EL (cell line): ENCODE data around the gene MDC1.

Source experiments
- DNase-seq: peaks from one replicate; pipeline ENCODE4 v3.0.0-alpha.2; 2016

MDC1 gene

GRCh38 chr6:30696432-30696831, 20.6 kb downstream of the MDC1 start:
- DNase-seq: no peak

GRCh38 chr6:30691208-30691847, 25.8 kb downstream of the MDC1 start:
- DNase-seq: no peak

GRCh38 chr6:30690403-30691207, 26.5 kb downstream of the MDC1 start, which contains the start of gene NRM:
Gene NRM, minus strand, starts transcription at chr6:30690984. Its CDS starts 10 bp downstream, at chr6:30690974.
- peak; percentile 92 for DNase-seq

DNA sequence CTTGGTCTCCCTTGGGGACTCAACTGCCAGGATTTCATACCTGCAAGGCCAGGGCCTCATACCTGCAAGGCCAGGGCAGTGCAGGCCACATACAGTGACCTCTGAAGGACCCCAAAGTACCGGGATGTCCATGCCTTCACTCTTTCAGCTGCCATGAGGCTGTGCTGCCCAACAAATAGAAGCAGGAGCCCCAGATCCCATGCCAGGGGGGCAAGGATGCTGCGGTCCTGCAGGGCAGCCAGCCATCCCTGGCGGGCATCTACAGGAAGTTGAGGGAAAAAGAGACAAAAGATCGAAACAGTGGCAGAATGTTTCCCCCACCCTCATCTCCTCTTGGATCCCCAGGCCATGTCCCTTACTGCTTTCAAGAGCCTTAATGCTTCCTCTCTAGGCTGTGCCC, 27.1 kb downstream of the MDC1 start:
- no peak for DNase-seq

DNA sequence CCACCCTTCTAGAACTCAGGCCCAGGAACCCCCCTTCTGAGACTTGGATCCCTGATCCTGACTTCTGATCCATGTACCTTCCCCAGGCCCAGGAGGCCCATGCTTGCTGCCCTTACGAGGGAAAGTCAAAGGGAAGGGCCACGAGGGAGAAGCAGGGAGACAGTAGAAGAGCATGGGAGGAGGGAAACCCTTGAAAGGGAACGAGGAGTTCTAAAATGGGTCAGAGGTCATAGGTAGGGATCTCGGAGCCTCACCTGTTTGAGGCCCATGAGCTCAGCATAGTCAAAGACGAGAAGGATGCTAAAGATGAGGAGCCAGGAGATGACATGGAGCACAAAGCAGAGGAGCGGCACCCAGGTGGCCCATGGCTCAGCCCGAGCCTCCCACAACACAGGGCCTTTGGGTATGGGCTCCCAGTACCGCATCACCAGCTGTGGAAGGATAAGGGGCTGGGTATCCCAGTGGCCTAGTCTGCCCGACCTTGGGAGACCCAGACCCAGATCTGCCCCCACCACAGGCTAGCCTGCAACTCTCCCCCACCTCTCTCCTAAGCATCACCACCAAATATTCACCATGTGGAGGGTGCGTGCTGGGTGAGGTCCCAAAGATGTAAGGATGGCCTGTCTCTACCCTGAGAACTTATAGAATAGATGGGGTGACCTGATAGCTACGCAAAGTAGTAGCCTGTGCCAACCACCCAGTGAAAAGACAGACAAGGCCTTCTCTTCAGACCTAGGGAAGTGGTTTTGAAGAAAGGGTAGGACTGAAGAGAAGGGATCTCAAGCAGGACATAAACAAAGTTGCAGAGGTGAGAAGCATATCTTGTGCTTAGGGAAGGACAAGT, 27.8 kb downstream of the MDC1 start:
- no peak for DNase-seq

DNA sequence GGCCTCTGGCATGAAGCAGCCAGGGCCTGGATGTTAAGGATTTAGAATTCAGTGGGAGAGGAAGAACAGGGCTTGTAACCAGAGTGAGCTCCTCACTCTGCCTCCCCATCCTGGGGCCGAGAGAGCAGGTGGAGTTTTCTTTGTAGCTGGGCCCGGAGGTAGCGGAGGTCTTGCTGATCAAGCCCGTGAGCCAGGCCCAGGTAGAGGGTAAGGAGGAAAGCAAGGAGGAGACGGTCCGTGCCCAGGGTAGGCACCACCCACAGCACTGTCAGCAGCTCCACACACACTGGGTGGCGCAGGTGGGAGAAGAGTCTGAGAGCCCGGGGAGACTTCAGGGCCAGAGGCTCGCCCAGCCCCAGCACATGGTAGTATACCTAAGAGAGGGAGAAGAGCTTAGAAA, 28.5 kb downstream of the MDC1 start:
- DNase-seq: no peak

- peak; percentile 52 for DNase-seq
Measured at GRCh38 chr6:30687659-30688431, 29.2 kb downstream of the MDC1 start.

DNA sequence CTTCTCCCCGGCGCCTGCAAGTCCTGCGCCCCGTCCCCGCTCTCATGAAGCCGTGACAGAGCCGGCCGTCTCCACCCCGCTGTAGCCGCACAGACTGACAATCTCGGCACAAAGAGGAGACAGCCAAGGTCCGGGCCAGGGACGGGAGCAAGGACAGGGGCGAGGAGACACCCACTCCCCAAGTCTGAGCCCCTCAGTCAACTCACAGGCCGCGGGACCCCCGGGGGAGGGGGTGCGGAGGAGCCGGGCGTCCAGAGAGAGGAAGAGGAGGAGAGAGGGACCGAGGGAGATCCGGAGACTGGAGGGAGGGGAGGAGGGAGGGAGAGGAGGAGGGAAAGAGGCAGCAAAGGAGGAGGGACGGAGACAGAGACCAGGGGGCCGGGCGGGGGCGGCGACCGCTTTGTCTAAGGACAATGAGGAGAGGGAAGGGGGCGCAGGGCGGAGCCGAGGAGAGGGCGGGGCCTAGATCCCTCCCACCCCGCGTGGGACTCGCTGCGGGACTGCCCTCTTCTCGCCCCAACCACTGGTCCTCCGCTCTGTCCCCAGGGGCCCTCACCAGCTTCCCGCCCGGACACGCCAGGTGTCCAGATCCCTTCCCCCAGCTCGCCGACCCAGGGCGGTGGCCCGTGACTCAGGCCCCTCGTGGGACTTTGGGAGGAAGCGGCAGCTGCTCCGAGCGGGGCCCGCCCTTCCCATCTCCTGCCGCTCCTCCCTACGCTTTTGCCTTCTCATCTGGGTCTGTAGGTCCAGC, 30.0 kb downstream of the MDC1 start:
- peak; percentile 98 for DNase-seq

GRCh38 chr6:30686009-30686907, 30.8 kb downstream of the MDC1 start, which contains the start of gene PPP1R18:
Gene PPP1R18, minus strand, starts transcription at chr6:30686645. Its CDS starts 627 bp downstream, at chr6:30686018.
- DNase-seq: peak; percentile 79

GRCh38 chr6:30685157-30686008, 31.7 kb downstream of the MDC1 start:
- peak; percentile 54 for DNase-seq

GRCh38 chr6:30684386-30685156, 32.5 kb downstream of the MDC1 start:
- DNase-seq: peak; percentile 60

DNA sequence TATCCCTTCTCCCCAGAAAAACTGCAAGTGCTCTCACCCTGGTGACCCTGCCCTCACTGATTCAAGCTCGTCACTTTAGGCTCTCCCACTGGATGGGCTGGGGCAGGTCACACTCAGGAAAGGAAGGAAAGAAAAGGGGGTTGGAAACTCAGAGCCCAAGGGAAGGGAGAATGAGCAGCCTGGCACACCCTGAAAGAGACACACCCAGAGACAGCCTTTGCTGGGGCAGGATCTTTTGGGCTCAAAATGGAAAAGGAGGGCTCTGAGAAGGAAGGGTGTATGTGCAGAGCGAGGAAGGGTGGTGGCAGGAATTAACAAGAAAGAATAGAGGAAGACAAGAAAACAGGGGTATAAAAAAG, 33.1 kb downstream of the MDC1 start:
- peak; percentile 28 for DNase-seq

DNA sequence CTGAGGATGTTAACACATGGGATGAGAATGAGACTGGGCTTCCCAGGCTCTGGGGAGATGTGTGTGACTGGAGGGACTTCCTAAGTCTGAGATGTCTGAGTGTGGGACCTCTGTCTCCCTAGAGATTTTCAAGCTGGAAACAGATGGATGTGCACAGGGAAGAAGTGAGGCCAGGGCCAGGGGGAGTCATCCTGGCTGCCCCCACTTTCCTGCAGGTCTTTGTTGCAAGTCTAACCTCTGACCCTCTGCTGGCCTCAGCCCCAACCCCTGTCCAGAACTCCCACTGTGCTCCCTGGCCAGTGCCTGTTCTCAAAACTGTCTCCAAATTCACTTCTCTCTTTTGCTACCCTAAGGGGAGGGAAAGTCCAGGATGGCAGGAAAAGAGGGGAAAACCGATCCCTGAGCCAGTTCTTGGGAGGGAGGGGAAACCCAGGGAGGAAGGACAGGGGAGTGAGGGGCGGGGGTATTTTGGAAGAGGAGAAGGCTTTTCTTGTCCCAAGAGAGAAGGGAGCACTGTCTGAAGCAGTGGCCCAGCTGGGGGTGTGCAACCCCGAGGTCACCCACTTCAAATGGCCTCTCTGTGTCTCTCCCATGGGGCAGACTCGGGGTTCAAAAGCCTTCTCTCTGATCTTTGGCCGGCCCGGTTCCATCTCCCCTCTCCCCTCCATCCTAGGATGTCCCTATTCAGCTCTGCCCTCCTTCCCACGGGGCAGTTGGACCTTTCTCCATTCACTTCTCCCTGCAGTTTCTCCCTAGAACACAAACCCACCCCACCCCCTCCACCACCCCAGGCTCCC, 33.7 kb downstream of the MDC1 start:
- DNase-seq: peak; percentile 30

- DNase-seq: peak; percentile 92
Measured at GRCh38 chr6:30682143-30683117, 34.7 kb downstream of the MDC1 start.

DNA sequence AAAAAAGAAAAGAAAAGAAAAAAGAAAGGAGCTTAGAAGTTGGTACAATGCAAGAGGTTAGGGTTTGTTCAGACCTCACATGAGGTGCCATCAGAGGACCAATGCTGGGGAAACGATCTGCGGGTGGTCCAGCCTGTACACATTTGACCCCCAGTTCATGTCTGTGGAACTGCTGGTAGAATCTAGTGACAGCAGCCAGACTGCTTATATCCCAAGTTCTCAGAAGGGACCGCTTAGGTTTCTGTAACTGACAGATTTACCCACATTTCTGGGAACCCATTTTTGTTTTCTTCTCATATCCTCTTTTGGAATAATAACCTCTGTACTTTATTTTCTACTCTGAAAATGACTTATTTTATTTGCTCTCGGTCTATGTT, 35.3 kb downstream of the MDC1 start:
- no peak for DNase-seq

DNA sequence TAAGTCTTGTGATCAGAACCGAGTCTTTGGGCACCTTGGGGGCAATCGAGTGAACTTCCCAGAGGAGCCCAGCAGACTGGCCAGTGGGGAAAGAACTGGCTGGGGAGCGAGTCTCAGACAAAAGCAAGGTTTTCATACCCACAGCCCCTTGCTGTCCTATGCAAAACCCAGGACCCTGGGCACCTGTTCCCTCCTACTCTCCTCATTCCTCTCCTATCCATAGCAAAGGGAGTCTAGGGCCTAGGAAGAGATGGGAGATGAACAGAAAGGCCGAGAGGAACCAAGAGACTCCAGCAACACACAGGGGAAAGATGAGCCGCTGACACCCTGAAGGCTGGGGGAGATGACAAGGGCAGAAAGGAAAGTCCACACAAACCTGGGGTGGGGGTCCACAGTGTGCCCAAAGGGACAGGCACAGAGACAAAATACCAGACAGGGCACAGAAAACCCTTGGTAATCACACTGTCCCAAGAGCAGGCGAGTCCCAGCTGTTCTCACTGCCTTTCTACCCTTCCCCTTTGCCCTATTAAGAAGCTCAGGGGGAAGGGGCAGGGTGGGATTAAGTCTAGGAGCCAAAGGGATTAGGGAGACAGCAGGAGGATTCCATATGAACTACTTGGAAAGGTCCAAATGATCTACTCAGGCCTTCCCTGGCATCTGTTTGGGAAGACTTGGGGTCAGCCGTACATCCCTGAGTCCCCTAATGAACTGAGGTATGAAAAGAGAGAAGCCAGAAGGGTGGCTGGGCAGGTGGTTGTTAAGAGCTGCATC, 37.1 kb downstream of the MDC1 start:
- DNase-seq: no peak
